Activated T-helper 2 cell treated with anti-CD3 and anti-CD28 coated beads, Interferon-gamma antibody, Interleukin-2, Interleukin-4, amounts not matched to agents 10 μg/mL and 5 μg/mL and 100 μg/mL, durations not matched to agents 14 hours and 24 hours and 36 hours (primary cell): Measurements from ENCODE around the gene CPXM2. TPM values are rescaled to one million over a fixed set of nuclear protein-coding genes. Genes with fewer than 3 reads are reported as not detected.
"Not testable (repeated sequence)": the region's sequence is repeated elsewhere in the genome, so short reads cannot be mapped to it uniquely, and the experiment has no call there.

Experiments
- DNase-seq: peaks from one replicate; pipeline ENCODE4 v3.0.0; 2021; ENCODE audit warnings: low spot score
- H3K27ac Mint-ChIP-seq: one replicate; pipeline ENCODE4 v1.8.0; 2021; ENCODE audit warnings: mixed read lengths
- H3K27me3 Mint-ChIP-seq: one replicate; pipeline ENCODE4 v1.8.0; 2021; ENCODE audit warnings: low read depth, mixed read lengths
- H3K36me3 Mint-ChIP-seq: one replicate; pipeline ENCODE4 v1.8.0; 2021; ENCODE audit warnings: low read depth, mixed read lengths
- H3K4me1 Mint-ChIP-seq: one replicate; pipeline ENCODE4 v1.8.0; 2021; ENCODE audit warnings: low read depth, mixed read lengths
- H3K4me3 Mint-ChIP-seq: one replicate; pipeline ENCODE4 v1.8.0; 2021; ENCODE audit warnings: low read depth, mild to moderate bottlenecking, moderate library complexity, mixed read lengths
- H3K9me3 Mint-ChIP-seq: one replicate; pipeline ENCODE4 v1.8.0; 2021; ENCODE audit warnings: mixed read lengths
- intact Hi-C: fragments of 100-400 bp; cut with micrococcal nuclease; formaldehyde crosslinking; loops from one replicate; pipeline ENCODE4 v1.15.1; 2023
- total RNA-seq: library from RNA; stranded (reverse); gene quantifications from 2 replicates; pipeline ENCODE4 v1.2.3, GENCODE V29; 2022

Gene CPXM2
- total RNA-seq, 1 donor from 2014 or later: not detected

DNA sequence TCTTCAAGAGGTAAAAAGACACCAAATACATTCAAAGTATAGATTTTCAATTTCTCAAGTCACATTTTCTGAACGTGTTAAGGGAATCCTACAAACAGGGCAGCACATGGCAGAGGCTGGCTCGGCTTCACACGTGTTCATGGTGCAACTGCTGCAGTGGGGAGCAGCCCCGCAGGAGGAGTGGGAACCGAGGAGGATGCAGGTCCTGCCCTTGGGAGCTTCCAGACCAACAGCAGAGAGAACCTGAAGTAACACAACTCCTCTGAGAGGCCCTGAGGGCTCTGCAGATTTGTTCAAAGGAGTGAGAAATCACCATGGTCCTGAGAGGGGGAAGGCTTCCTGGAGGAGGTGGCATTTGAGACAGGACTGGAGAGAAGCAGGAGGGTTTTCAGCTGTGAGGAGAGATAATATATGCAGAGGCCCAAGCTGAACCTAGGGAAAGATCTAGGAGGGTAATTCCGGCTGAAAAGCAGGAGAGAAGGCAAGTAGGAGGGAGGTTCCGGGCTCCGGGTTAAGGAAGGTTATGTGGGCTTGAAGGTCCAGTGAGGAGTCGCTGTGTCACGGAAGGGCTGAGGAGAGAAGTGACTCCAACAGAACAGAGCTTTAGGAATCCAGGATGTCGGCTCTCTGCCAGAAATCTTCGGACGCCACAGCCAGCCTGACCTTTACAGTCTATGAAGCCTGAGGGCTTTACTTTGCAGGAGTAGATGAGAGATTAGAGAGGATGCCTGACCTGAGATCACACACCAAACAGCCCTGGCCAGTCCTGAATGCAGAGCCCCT is 148.0 kb downstream of the CPXM2 start:
- Mint-ChIP-seq H3K36me3 (no peaks in the 10 kb centered on the region), H3K27me3 (no peaks in the 10 kb centered on the region), H3K9me3 (no peaks in the 10 kb centered on the region), H3K4me1 (no peaks in the 10 kb centered on the region), H3K27ac (no peak overlapping the region), H3K4me3 (no peak overlapping the region)
- intact Hi-C loops: no loop called here
- no peak for DNase-seq

DNA sequence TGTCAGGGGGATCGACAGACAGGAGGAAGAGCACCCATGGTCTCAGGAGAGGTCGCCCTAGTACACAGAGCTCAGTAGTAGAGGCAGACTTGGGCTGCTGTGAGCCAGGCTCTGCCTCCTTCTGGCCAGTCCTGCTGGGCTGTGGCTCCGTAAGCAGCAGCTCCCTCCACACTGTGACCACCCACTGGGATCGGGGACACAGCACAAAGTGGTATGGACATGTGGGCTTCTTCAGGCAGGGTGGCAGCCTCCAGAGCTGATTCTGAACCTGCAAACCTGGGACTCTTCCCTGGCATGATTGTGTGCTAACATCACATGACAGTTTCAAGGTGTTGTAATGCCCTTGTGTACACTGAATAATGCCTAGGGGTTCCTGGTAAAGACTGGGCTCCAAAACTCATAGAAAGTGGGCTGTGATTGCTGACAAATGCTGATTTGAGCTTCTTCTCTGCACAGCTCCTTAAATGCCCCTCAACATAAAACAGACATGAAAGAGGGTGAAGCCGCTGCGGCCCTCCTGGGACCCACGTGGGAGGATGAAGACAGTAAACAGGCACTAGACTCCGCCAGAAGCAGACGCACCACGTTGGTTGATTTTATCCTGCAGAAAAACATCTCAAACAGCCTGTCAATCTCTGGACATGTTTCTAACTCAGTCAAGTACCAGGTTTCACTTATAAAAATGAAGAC is 148.7 kb downstream of the CPXM2 start:
- no peaks in the 10 kb centered on the region for H3K36me3 Mint-ChIP-seq
- H3K4me3 Mint-ChIP-seq: no peak overlapping the region
- H3K27ac Mint-ChIP-seq: no peak overlapping the region
- no peaks in the 10 kb centered on the region for H3K27me3 Mint-ChIP-seq
- DNase-seq: no peak
- intact Hi-C loops: no loop called here
- H3K4me1 Mint-ChIP-seq: no peaks in the 10 kb centered on the region
- no peaks in the 10 kb centered on the region for H3K9me3 Mint-ChIP-seq

DNA sequence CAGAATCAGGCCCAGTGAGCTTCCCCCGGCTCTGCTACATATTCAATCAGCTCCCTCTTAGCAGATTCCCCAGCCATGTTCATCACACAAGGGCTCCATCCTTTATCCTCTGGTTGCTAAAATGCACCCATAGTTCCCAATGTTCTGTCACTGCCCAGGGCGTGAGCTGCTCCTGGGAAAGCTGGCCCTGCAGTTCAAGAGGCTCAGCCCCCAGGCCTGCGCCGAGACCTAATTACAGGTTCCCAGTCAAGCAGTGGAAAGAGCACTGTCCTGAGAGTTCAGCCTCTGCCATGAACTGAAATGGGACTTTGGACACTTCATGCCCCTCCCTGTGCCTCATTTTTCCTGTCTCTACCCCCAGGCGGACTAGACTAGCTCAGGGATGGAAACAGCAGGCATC is 149.9 kb downstream of the CPXM2 start:
- Mint-ChIP-seq H3K27ac (no peak overlapping the region), H3K4me1 (no peaks in the 10 kb centered on the region), H3K27me3 (no peaks in the 10 kb centered on the region), H3K36me3 (no peaks in the 10 kb centered on the region), H3K9me3 (no peaks in the 10 kb centered on the region), H3K4me3 (no peak overlapping the region)
- DNase-seq: no peak
- intact Hi-C loops: no loop called here

DNA sequence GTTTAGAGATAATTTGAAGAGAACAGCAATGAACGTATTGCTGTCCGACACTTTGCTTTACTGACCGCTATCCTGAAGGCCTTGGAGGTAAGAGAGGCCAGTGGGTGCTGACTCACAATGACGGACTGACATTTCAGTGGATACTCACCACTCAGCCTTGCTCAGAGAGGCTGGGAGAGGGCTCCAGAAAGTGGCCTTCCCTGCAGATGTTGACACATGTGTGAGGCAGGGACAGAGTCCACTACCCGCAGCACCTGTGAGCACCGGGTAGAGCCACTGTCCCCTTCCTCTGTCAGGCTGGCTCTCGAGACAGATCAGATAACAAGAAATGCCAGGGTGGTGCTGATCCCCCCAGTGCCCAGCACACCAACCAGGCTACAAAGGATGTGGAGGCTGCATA is 150.5 kb downstream of the CPXM2 start:
- Mint-ChIP-seq H3K4me1 (no peaks in the 10 kb centered on the region), H3K36me3 (no peaks in the 10 kb centered on the region), H3K27ac (no peak overlapping the region), H3K27me3 (no peaks in the 10 kb centered on the region), H3K4me3 (no peak overlapping the region), H3K9me3 (no peaks in the 10 kb centered on the region)
- intact Hi-C loops: no loop called here
- no peak for DNase-seq

DNA sequence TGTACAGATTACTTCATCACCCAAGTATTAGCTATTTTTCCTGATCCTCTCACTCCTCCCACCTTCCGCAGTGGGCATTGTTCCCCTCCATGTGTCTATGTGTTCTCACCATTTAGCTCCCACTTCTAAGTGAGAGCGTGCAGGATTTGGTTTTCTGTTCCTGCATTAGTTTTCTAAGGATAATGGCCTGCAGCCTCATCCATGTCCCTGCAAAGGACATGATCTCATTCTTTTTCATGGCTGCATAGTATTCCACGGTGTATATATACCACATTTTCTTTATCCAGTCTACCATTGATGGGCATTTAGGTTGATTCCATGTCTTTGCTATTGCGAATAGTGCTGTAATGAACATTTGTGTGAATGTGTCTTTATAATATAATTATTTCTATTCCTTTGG is 154.7 kb downstream of the CPXM2 start:
- H3K9me3 Mint-ChIP-seq, DNase-seq, H3K27me3 Mint-ChIP-seq, H3K27ac Mint-ChIP-seq, intact Hi-C loops, H3K36me3 Mint-ChIP-seq, H3K4me1 Mint-ChIP-seq, H3K4me3 Mint-ChIP-seq: not testable (repeated sequence)

DNA sequence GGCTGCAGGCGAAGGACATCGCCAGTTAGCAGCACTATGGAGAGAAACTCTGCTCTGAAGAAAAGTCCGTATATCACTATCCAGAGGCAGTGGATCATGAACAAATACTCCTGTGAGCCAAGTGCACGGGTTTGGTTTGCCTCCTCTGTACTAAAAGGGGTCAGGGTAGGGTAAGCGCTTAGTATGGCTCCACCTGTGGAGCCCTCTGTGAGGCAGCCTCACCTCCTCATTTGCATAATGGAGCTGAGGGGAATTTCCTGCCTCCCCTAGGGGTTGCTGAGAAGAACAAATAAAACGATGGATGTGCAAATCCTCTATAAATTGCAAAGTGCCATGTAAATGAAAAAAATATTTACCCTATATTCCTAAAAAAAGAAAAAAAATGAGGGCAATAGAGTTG is 162.1 kb downstream of the CPXM2 start:
- Mint-ChIP-seq H3K9me3 (no peaks in the 10 kb centered on the region), H3K4me3 (no peak overlapping the region), H3K36me3 (no peaks in the 10 kb centered on the region), H3K27me3 (no peaks in the 10 kb centered on the region), H3K4me1 (no peaks in the 10 kb centered on the region), H3K27ac (no peak overlapping the region)
- DNase-seq: no peak
- intact Hi-C loops: no loop called here

DNA sequence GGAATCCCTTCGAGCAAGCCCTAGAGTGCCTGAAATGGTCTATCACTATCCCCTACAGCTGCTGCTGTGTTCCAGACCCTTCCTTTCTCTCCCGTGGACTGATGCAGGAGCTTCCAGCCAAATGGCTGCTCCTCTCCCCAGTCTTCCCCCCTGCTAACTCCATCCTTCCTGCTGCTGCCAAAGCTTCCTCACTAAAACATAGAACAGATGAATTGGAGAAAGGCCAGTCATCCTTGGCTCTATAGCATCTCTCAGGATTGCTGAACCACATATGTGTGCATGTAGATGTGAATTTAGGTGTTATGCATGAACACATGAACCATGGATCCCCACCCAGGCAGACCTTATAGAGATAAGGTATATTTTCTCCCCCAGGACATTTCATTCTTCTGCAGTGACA is 164.8 kb downstream of the CPXM2 start:
- no peaks in the 10 kb centered on the region for H3K9me3 Mint-ChIP-seq
- H3K4me1 Mint-ChIP-seq: no peaks in the 10 kb centered on the region
- no peaks in the 10 kb centered on the region for H3K27me3 Mint-ChIP-seq
- intact Hi-C loops: no loop called here
- no peak overlapping the region for H3K27ac Mint-ChIP-seq
- no peak for DNase-seq
- H3K4me3 Mint-ChIP-seq: no peak overlapping the region
- H3K36me3 Mint-ChIP-seq: no peaks in the 10 kb centered on the region

DNA sequence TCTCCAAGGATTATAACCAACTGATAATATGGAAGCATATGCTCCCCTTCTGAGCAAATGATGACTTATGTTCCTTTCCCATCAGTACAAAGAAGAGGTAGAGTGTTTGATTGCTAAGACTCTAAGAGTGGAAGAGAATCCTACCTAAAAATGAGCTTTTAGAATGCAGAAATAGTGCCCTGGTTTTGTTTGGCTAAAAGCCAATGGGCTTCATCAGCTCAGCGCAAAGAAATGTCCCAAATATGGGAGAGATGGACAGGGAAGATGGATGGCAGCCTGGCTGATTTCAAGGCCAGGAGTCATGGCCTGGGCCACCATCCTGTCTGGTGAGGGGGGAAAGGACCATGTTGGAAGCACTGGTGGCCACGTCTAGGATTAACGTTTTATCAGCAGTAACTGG is 165.2 kb downstream of the CPXM2 start:
- no peaks in the 10 kb centered on the region for H3K27me3 Mint-ChIP-seq
- no peak overlapping the region for H3K4me3 Mint-ChIP-seq
- intact Hi-C loops: no loop called here
- H3K4me1 Mint-ChIP-seq: no peaks in the 10 kb centered on the region
- DNase-seq: no peak
- no peaks in the 10 kb centered on the region for H3K9me3 Mint-ChIP-seq
- H3K36me3 Mint-ChIP-seq: no peaks in the 10 kb centered on the region
- no peak overlapping the region for H3K27ac Mint-ChIP-seq

DNA sequence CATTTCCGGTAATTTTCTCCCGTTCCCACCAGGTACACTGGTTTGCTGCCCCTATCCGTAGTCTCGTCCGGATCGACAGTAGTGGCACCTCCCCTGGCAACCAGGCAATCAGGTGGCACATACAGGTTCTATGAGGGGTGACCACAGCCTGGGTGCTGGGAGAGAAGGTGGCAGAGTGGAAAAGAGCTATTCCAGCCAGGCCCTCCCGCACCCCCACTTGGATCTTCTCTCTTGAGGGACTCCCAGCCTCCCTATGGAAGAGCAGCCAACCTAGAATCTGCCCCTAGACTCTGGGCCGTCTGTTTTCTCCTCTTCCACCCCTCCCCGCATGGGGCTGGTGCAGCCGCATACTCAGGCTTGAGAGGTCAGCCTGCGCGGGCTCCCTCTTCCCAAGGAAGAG is 166.9 kb downstream of the CPXM2 start:
- no peaks in the 10 kb centered on the region for H3K27me3 Mint-ChIP-seq
- no peaks in the 10 kb centered on the region for H3K9me3 Mint-ChIP-seq
- H3K27ac Mint-ChIP-seq: no peak overlapping the region
- H3K4me3 Mint-ChIP-seq: no peak overlapping the region
- intact Hi-C loops: no loop called here
- no peak for DNase-seq
- no peaks in the 10 kb centered on the region for H3K36me3 Mint-ChIP-seq
- H3K4me1 Mint-ChIP-seq: no peaks in the 10 kb centered on the region

DNA sequence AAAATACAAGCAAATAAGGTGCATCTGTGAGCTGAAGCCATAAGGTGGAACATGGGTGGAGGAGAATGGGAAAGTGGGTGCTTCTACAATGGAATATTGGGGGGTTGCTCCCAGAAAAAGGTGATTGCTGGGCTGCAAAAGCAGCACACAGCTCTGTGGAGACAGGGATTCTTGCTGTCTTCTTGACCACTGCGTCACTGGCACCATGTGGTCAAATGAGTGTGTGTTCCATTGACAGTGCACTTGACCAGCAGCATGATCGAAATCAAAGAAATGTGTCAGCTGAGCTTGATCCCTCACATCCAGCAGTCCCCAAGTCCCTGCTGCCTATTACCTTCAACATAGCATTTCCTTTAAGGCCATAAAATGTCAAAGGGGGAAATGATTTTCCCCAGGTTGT is 169.3 kb downstream of the CPXM2 start:
- H3K9me3 Mint-ChIP-seq: no peaks in the 10 kb centered on the region
- H3K4me3 Mint-ChIP-seq: no peak overlapping the region
- H3K27me3 Mint-ChIP-seq: no peaks in the 10 kb centered on the region
- H3K27ac Mint-ChIP-seq: no peak overlapping the region
- no peaks in the 10 kb centered on the region for H3K36me3 Mint-ChIP-seq
- no peaks in the 10 kb centered on the region for H3K4me1 Mint-ChIP-seq
- DNase-seq: no peak
- intact Hi-C loops: no loop called here

DNA sequence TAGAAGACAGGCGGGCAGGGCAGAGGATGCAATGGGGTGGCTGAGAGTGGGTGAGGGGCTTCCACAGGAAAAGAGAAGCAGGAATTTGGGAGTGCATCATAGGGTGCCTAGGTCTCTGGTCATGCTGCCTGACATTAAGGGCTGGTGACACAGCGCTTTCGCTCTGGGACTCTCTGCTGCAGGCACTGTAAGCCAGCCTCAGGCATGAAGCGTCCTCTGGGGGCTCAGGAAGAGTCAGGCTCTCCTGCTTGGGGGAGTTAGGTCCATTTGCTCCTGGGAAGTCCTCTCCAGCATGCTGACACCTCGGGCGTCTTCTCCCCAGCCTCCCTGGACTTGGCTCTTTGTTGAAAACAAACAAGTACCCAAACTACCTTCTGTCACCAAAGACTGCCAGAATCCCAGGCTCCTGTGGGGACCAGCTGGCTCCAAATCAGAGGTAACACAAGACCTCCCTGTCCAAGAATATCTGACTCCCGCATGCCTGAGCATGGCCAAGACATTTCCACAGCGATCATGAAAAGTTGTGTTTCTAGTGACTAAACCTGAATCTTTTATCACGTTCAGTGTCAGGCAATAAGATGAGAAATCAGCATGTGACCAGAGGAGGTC is 170.1 kb downstream of the CPXM2 start:
- Mint-ChIP-seq H3K4me1 (no peaks in the 10 kb centered on the region), H3K27me3 (no peaks in the 10 kb centered on the region), H3K9me3 (no peaks in the 10 kb centered on the region), H3K36me3 (no peaks in the 10 kb centered on the region), H3K4me3 (no peak overlapping the region), H3K27ac (no peak overlapping the region)
- no peak for DNase-seq
- intact Hi-C loops: no loop called here

DNA sequence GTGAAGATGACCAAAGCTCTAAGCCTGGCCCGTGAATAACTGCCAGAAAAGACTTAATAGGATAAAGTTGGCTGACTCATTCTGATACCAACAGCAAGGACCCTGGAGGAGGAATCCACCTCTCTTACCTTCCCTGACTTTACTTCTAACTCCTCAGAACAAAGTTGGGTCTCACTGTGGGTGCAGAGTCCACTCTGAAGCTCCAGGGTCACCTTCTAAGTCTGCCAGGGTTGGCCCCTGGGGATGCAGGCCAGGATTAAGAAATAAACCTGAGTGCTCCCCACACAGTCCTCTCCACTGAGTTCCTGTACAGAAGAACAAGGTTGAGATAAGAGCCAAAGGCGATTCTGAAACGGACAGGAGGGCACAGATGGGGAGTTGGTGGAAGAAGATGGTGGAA is 171.1 kb downstream of the CPXM2 start:
- H3K4me1 Mint-ChIP-seq: no peaks in the 10 kb centered on the region
- no peak overlapping the region for H3K4me3 Mint-ChIP-seq
- no peaks in the 10 kb centered on the region for H3K27me3 Mint-ChIP-seq
- intact Hi-C loops: no loop called here
- no peaks in the 10 kb centered on the region for H3K9me3 Mint-ChIP-seq
- no peaks in the 10 kb centered on the region for H3K36me3 Mint-ChIP-seq
- DNase-seq: no peak
- H3K27ac Mint-ChIP-seq: no peak overlapping the region

DNA sequence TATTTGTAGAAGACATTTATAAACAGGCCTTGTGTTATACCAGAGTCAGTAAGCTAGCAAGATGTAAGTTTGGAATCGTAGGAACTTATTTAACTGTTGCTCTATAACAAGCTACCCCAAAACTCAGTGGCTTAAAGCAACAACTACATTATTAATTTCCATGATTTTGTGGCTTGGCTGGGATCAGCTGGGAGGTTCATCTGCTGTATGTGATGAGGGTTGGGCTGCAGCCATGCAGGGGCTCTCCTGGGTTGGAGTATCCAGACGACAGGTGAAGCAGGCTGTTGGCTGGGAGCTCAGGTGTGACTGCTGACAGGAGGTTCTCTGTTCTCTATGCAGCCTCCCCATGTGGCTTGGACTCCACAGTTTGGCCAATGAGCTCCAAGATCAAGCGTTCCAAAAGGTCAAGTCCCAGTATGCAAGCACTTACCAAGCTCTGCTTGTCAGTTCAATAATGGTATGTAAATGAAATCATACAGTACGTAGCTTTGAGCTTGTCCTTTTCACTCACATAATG is 173.0 kb downstream of the CPXM2 start:
- H3K4me1 Mint-ChIP-seq: no peaks in the 10 kb centered on the region
- no peak for DNase-seq
- H3K4me3 Mint-ChIP-seq: no peak overlapping the region
- no peaks in the 10 kb centered on the region for H3K27me3 Mint-ChIP-seq
- intact Hi-C loops: no loop called here
- no peak overlapping the region for H3K27ac Mint-ChIP-seq
- H3K9me3 Mint-ChIP-seq: no peaks in the 10 kb centered on the region
- no peaks in the 10 kb centered on the region for H3K36me3 Mint-ChIP-seq
